Right lobe of liver (tissue), 6 donors: Measurements from ENCODE around the gene DYNLRB1. TPM values are rescaled to one million over a fixed set of nuclear protein-coding genes. Genes with fewer than 3 reads are reported as not detected.

Experiments used
- ATAC-seq, 4 donors: fragments of 200-7000 bp; cut with Tn5 transposase; one replicate each; pipeline ENCODE4 v1.9.1; 2020; ENCODE audit warnings: mild to moderate bottlenecking in 4 of 4, moderate library complexity in 4 of 4
- DNase-seq, 3 donors: peaks; one replicate each; pipeline ENCODE4 v3.0.0-alpha.2; 2020
- H3K27ac ChIP-seq, 3 donors: fragments of 200-600 bp; one replicate each; pipeline ENCODE4 v1.8.0; 2022
- H3K27me3 ChIP-seq, 2 donors: fragments of 200-600 bp; one replicate each; pipeline ENCODE4 v1.8.0; 2022
- H3K36me3 ChIP-seq, 4 donors: fragments of 200-600 bp; sonication (generic) in 1 of 4; one replicate each; pipeline versions ENCODE4 v1.5.1 to v1.8.0; 2017 to 2022; ENCODE audit warnings: control low read depth in 1 of 4
- H3K4me1 ChIP-seq, 4 donors: fragments of 200-600 bp; sonication (generic) in 1 of 4; one replicate each; pipeline versions ENCODE4 v1.5.1 to v1.8.0; 2017 to 2022; ENCODE audit warnings: control low read depth in 1 of 4
- H3K4me3 ChIP-seq, 3 donors: fragments of 200-600 bp; one replicate each; pipeline ENCODE4 v1.8.0; 2022
- H3K9me3 ChIP-seq, 4 donors: fragments of 200-600 bp; sonication (generic) in 1 of 4; one replicate each; pipeline versions ENCODE4 v1.5.1 to v1.8.0; 2017 to 2022; ENCODE audit warnings: control low read depth in 1 of 4
- CTCF ChIP-seq, 4 donors: fragments of 200-600 bp in 3 of 4; fragments of 450-650 bp in 1 of 4; IDR thresholded peaks; one replicate each; pipeline versions ENCODE4 v1.5.1 to v1.8.0; 2016 to 2022; ENCODE audit warnings: antibody characterized with exemption in 4 of 4, mild to moderate bottlenecking in 2 of 4
- POLR2A ChIP-seq: fragments of 450-650 bp; IDR thresholded peaks from one replicate; pipeline ENCODE4 v1.6.1; 2017; ENCODE audit warnings: antibody characterized with exemption, mild to moderate bottlenecking
- WGBS: methylation state at CpG from one replicate; pipeline ENCODE4 v1.1.6; 2018; ENCODE audit warnings: low coverage, low lambda C conversion rate; ENCODE audit not compliant: insufficient coverage; ENCODE audit errors: missing lambda C conversion rate; 5-methylcytosine and 5-hydroxymethylcytosine counted together
- intact Hi-C, 2 donors: fragments of 100-400 bp; cut with DNase I; formaldehyde crosslinking; loops; one replicate each; pipeline versions ENCODE4 v1.11.2 to v1.14.1; 2022
- total RNA-seq, 6 experiments: library from RNA; depleted of rRNA in 2 of 6; stranded (reverse); fragments of >200 nt in 2 of 6; fragmentation: NEBNext Ultra II Directional in 3 of 6; extraction: Animal tissue kit (Norgen Biotek cat#: 25700) in 3 of 6; gene quantifications; one replicate each; pipeline versions ENCODE4 v1.1.0 to v1.2.4, GENCODE V29; 2016 to 2023
- donor health status: DM: no; HTN: yes; CAD: no.
- donor health status: DM: no; HTN: no; CAD: no.
- donor health status: DM: no; HTN: no; CAD: no.
- donor health status: DM: no; HTN: yes; CAD: no.
- donor health status: DM: no; HTN: yes; CAD: no.

DYNLRB1 gene
- total RNA-seq, 6 experiments from 2014 or later: 34.8 to 84.3 (median 42.7) TPM

GRCh38 chr20:34559311-34560140 lies 43.3 kb downstream of the DYNLRB1 start:
- DNase-seq: peak; percentile 42 to 69 (median 62)
- WGBS: 21% methylated on average over 21 of the region's 43 CpGs
- TF ChIP-seq CTCF (IDR thresholded peaks at IDR 0.05) (no peak), POLR2A (no peak)
- Histone ChIP-seq H3K4me3 (peak overlapping the region; percentile 58 to 88 (median 66)), H3K9me3 (no peaks in the 10 kb centered on the region), H3K36me3 (no peaks in the 10 kb centered on the region), H3K27me3 (no peaks in the 10 kb centered on the region), H3K4me1 (peaks cover 0 to 18% (median 0%) of the 10 kb centered on the region in 4 donors), H3K27ac (peak overlapping the region; percentile 80 to 99 (median 90))
- peak; percentile 5 to 20 (median 18) for ATAC-seq
- intact Hi-C loops: no loop called here

GRCh38 chr20:34560141-34560523 lies 43.9 kb downstream of the DYNLRB1 start:
- DNase-seq (peak; percentile 44 to 81 (median 79)), ATAC-seq (peak; percentile 20 to 51 (median 48))
- Histone ChIP-seq H3K36me3 (no peaks in the 10 kb centered on the region), H3K9me3 (no peaks in the 10 kb centered on the region), H3K27ac (no peak overlapping the region), H3K4me1 (peaks cover 0 to 24% (median 0%) of the 10 kb centered on the region in 4 donors), H3K27me3 (no peaks in the 10 kb centered on the region), H3K4me3 (no peak overlapping the region)
- intact Hi-C loops: no loop called here
- WGBS: 40% methylated on average over 2 of the region's 12 CpGs
- TF ChIP-seq CTCF (IDR thresholded peaks at IDR 0.05) (no peak), POLR2A (no peak)

GRCh38 chr20:34560614-34561013 lies 44.4 kb downstream of the DYNLRB1 start:
- Histone ChIP-seq H3K27me3 (no peaks in the 10 kb centered on the region), H3K4me1 (peaks cover 0 to 27% (median 0%) of the 10 kb centered on the region in 4 donors), H3K4me3 (no peak overlapping the region), H3K9me3 (no peaks in the 10 kb centered on the region), H3K36me3 (no peaks in the 10 kb centered on the region), H3K27ac (no peak overlapping the region)
- DNase-seq (no peak), ATAC-seq (no peak)
- WGBS: no CpG with 5 or more reads among the region's 7 CpGs
- intact Hi-C loops: no loop called here
- no peak for TF ChIP-seq CTCF (IDR thresholded peaks at IDR 0.05)
- TF ChIP-seq POLR2A: no peak

DNA sequence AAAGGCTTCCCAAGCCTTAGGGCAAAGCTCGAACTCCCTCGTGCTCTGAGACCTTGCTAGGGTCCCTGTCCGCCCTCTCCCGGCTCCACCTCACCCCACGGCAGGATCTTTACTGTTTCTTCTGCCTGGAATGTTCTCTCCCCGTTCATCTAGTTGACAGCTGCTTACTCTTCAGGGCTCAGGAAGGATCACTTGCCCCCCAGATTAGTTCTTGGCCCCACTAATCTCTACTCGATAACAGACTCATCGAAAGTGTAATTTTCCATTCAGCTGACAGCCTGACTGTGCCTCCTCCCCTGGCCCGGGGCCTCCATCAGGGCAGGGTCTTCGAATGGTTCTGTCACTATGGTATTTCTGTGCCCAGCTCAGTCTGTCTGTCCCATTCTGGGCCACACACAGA lies 45.4 kb downstream of the DYNLRB1 start:
- Histone ChIP-seq H3K9me3 (no peaks in the 10 kb centered on the region), H3K27ac (no peak overlapping the region), H3K36me3 (no peaks in the 10 kb centered on the region), H3K4me3 (no peak overlapping the region), H3K27me3 (no peaks in the 10 kb centered on the region), H3K4me1 (peaks cover 0 to 27% (median 0%) of the 10 kb centered on the region in 4 donors)
- intact Hi-C loops: no loop called here
- TF ChIP-seq POLR2A: no peak
- no peak for TF ChIP-seq CTCF (IDR thresholded peaks at IDR 0.05)
- 89% methylated on average over 8 of the region's 10 CpGs for WGBS
- DNase-seq: no peak
- no peak for ATAC-seq
